ENCODE data around the gene KCNF1. TPM values are rescaled to one million over a fixed set of nuclear protein-coding genes. Genes with fewer than 3 reads are reported as not detected.

KCNF1 gene
- total and polyA plus RNA-seq, 11 donors, result 0.20 to 0.36 (median 0.23) TPM; not detected in 5

- WGBS, 4 donors, result 86 to 92% (median 91%) methylated on average over 9 of the region's 9 CpGs
- no peak for DNase-seq
Measured at GRCh38 chr2:10905006-10905861, 6.5 kb upstream of the KCNF1 start.

GRCh38 chr2:10905862-10906143 is 5.9 kb upstream of the KCNF1 start:
- no peaks in the 10 kb centered on the region for H3K36me3 ChIP-seq
- H3K4me1 ChIP-seq, result no peaks in the 10 kb centered on the region
- intact Hi-C loops (cut with DNase I), result loop anchor here in 1 of 10 donors (5.0 kb wide), 1 partner anchor 69 kb away; no protein-coding TSS in a partner anchor
- H3K27ac ChIP-seq, result no peak overlapping the region
- ATAC-seq, result no peak
- H3K4me3 ChIP-seq, result no peak overlapping the region
- peaks cover 0 to 5% (median 0%) of the 10 kb centered on the region in 9 donors for H3K27me3 ChIP-seq
- no peak for TF ChIP-seq POLR2A (IDR thresholded peaks at IDR 0.05)
- TF ChIP-seq CTCF (IDR thresholded peaks at IDR 0.05), result no peak
- DNase-seq, result no peak
- H3K9me3 ChIP-seq, result peaks cover 0 to 4% (median 0%) of the 10 kb centered on the region in 12 donors
- 87 to 93% (median 89%) methylated on average over 8 of the region's 8 CpGs for WGBS, 4 donors

More at GRCh38 chr2:10905006-10905861, 6.5 kb upstream of the KCNF1 start:
- no peaks in the 10 kb centered on the region for H3K4me1 ChIP-seq
- intact Hi-C loops (cut with DNase I), result loop anchor here in 1 of 10 donors (5.0 kb wide), 1 partner anchor 68 kb away; no protein-coding TSS in a partner anchor
- ATAC-seq, result peak in 3 of 4 donors; percentile 24 to 33 (median 31)
- no peak for TF ChIP-seq CTCF (IDR thresholded peaks at IDR 0.05)
- no peak for TF ChIP-seq POLR2A (IDR thresholded peaks at IDR 0.05)
- H3K9me3 ChIP-seq, result peaks cover 0 to 4% (median 0%) of the 10 kb centered on the region in 12 donors
- no peaks in the 10 kb centered on the region for H3K27me3 ChIP-seq
- no peak overlapping the region for H3K27ac ChIP-seq
- H3K36me3 ChIP-seq, result no peaks in the 10 kb centered on the region
- H3K4me3 ChIP-seq, result no peak overlapping the region

- H3K27ac ChIP-seq, result no peak overlapping the region
- peaks cover 0 to 16% (median 8%) of the 10 kb centered on the region in 9 donors for H3K27me3 ChIP-seq
- peaks cover 0 to 4% (median 0%) of the 10 kb centered on the region in 12 donors for H3K9me3 ChIP-seq
- H3K4me3 ChIP-seq, result no peak overlapping the region
- ATAC-seq (peak in 1 of 4 donors; percentile 31), DNase-seq (no peak)
- no peaks in the 10 kb centered on the region for H3K36me3 ChIP-seq
- intact Hi-C loops (cut with DNase I), result loop anchor here in 1 of 10 donors (5.0 kb wide), 1 partner anchor 70 kb away; no protein-coding TSS in a partner anchor
- peaks cover 0 to 7% (median 0%) of the 10 kb centered on the region in 12 donors for H3K4me1 ChIP-seq
- no peak for TF ChIP-seq POLR2A (IDR thresholded peaks at IDR 0.05)
- TF ChIP-seq CTCF (IDR thresholded peaks at IDR 0.05), result no peak
- WGBS, 4 donors, result 79 to 88% (median 88%) methylated on average over 14 of the region's 14 CpGs
Measured at GRCh38 chr2:10906926-10907625, 4.7 kb upstream of the KCNF1 start.

- peaks cover 0 to 10% (median 0%) of the 10 kb centered on the region in 12 donors for H3K4me1 ChIP-seq
- H3K36me3 ChIP-seq, result no peaks in the 10 kb centered on the region
- TF ChIP-seq POLR2A (IDR thresholded peaks at IDR 0.05) (no peak), CTCF (IDR thresholded peaks at IDR 0.05) (no peak)
- 84 to 92% (median 88%) methylated on average over 4 of the region's 4 CpGs for WGBS, 4 donors
- intact Hi-C loops (cut with DNase I), result loop anchor here in 1 of 10 donors (5.0 kb wide), 1 partner anchor 71 kb away; no protein-coding TSS in a partner anchor
- peaks cover 0 to 4% (median 0%) of the 10 kb centered on the region in 12 donors for H3K9me3 ChIP-seq
- ATAC-seq, result no peak
- peaks cover 6 to 26% (median 19%) of the 10 kb centered on the region in 9 donors for H3K27me3 ChIP-seq
- no peak overlapping the region for H3K27ac ChIP-seq
- no peak for DNase-seq
- H3K4me3 ChIP-seq, result no peak overlapping the region
Measured at GRCh38 chr2:10908195-10908594, 3.5 kb upstream of the KCNF1 start.
